ENCODE data around the gene CADPS2. TPM values are rescaled to one million over a fixed set of nuclear protein-coding genes. Genes with fewer than 3 reads are reported as not detected.

Gene CADPS2
- total and polyA plus RNA-seq, 4 donors = 5.6 to 41.1 (median 11.0) TPM

- Histone ChIP-seq H3K27me3 (ENCODE audit: control insufficient read depth in 4 of 4, insufficient read depth in 4 of 4, low read length in 3 of 4) (no peaks in the 10 kb centered on the region), H3K4me3 (ENCODE audit: low read depth in 1 of 3, low read length in 3 of 3) (no peak overlapping the region), H3K36me3 (ENCODE audit: control insufficient read depth in 4 of 4, insufficient read depth in 3 of 4, low read depth in 1 of 4, low read length in 3 of 4) (no peaks in the 10 kb centered on the region), H3K27ac (ENCODE audit: low read depth in 1 of 2, low read length in 2 of 2) (no peak overlapping the region), H3K4me1 (ENCODE audit: control insufficient read depth in 4 of 4, insufficient read depth in 4 of 4, low read length in 3 of 4) (no peaks in the 10 kb centered on the region), H3K9me3 (ENCODE audit: control insufficient read depth in 4 of 4, low read length in 3 of 4) (no peaks in the 10 kb centered on the region), H3K9ac (ENCODE audit: low read depth in 1 of 2, low read length in 2 of 2) (no peak overlapping the region)
- WGBS = 90% methylated on average over 2 of the region's 2 CpGs
- TF ChIP-seq SP1 (IDR thresholded peaks at IDR 0.05) (no peak), ZBTB33 (IDR thresholded peaks at IDR 0.05) (no peak), CTCF (IDR thresholded peaks at IDR 0.05; ENCODE audit: low read depth, low read length, missing input control) (no peak), RAD21 (IDR thresholded peaks at IDR 0.05) (no peak), NR2F2 (IDR thresholded peaks at IDR 0.05) (no peak), JUND (IDR thresholded peaks at IDR 0.05) (no peak), FOXA1 (IDR thresholded peaks at IDR 0.05) (no peak), REST (IDR thresholded peaks at IDR 0.05) (no peak), RXRA (IDR thresholded peaks at IDR 0.05) (no peak), FOXA2 (IDR thresholded peaks at IDR 0.05) (no peak), EGR1 (IDR thresholded peaks at IDR 0.05; ENCODE audit: low read depth in 2 of 2) (no peak), MAX (IDR thresholded peaks at IDR 0.05) (no peak), ATF3 (IDR thresholded peaks at IDR 0.05) (no peak), HNF4A (conservative IDR thresholded peaks at IDR 0.05) (no peak), TAF1 (conservative IDR thresholded peaks at IDR 0.05) (no peak), HNF4G (IDR thresholded peaks at IDR 0.05) (no peak), GABPA (IDR thresholded peaks at IDR 0.05 in 1 of 2, conservative IDR thresholded peaks at IDR 0.05 in 1 of 2) (no peak), YY1 (IDR thresholded peaks at IDR 0.05) (no peak)
- DNase-seq (ENCODE audit: low spot score) = no peak
These were observed 531.6 kb downstream of the CADPS2 start for GRCh38 chr7:122354656-122355055.

Measured in liver (tissue), 9 donors.